Neural crest cell (in vitro differentiated cells): ENCODE results near the gene GATA5. TPM values are rescaled to one million over a fixed set of nuclear protein-coding genes. Genes with fewer than 3 reads are reported as not detected.
A peak's percentile ranks its signal among the peaks of the same experiment; 100 is the strongest.

Source experiments
- DNase-seq: peaks from one replicate; pipeline ENCODE4 v3.0.0; 2021; ENCODE audit warnings: low read depth, mixed read lengths, low spot score
- H3K27ac Mint-ChIP-seq: one replicate; pipeline ENCODE4 v1.8.0; 2021; ENCODE audit warnings: mild to moderate bottlenecking, mixed read lengths; ENCODE audit not compliant: unreplicated experiment
- H3K27me3 Mint-ChIP-seq: 2 replicates; pipeline ENCODE4 v1.8.0; 2021; ENCODE audit warnings: low read depth, mild to moderate bottlenecking, mixed read lengths
- H3K36me3 Mint-ChIP-seq: 2 replicates; pipeline ENCODE4 v1.8.0; 2021; ENCODE audit warnings: low read depth, mild to moderate bottlenecking, mixed read lengths
- H3K4me1 Mint-ChIP-seq: 2 replicates; pipeline ENCODE4 v1.8.0; 2021; ENCODE audit warnings: mixed read lengths
- H3K4me3 Mint-ChIP-seq: one replicate; pipeline ENCODE4 v1.8.0; 2021; ENCODE audit warnings: mild to moderate bottlenecking, mixed read lengths
- H3K9me3 Mint-ChIP-seq: 2 replicates; pipeline ENCODE4 v1.8.0; 2021; ENCODE audit warnings: mixed read lengths
- total RNA-seq: library from RNA; stranded (reverse); gene quantifications from 2 replicates; pipeline ENCODE4 v1.2.1, GENCODE V29; 2021
- TF ChIP-seq, protein P1 (sequence below): fragments of 200-600 bp; sonication (generic); conservative IDR thresholded peaks from 2 replicates; pipeline ENCODE4 v1.5.0; 2021; ENCODE audit warnings: antibody characterized with exemption, mild to moderate bottlenecking

Gene GATA5
- total RNA-seq, 1 donor from 2014 or later, result not detected

DNA sequence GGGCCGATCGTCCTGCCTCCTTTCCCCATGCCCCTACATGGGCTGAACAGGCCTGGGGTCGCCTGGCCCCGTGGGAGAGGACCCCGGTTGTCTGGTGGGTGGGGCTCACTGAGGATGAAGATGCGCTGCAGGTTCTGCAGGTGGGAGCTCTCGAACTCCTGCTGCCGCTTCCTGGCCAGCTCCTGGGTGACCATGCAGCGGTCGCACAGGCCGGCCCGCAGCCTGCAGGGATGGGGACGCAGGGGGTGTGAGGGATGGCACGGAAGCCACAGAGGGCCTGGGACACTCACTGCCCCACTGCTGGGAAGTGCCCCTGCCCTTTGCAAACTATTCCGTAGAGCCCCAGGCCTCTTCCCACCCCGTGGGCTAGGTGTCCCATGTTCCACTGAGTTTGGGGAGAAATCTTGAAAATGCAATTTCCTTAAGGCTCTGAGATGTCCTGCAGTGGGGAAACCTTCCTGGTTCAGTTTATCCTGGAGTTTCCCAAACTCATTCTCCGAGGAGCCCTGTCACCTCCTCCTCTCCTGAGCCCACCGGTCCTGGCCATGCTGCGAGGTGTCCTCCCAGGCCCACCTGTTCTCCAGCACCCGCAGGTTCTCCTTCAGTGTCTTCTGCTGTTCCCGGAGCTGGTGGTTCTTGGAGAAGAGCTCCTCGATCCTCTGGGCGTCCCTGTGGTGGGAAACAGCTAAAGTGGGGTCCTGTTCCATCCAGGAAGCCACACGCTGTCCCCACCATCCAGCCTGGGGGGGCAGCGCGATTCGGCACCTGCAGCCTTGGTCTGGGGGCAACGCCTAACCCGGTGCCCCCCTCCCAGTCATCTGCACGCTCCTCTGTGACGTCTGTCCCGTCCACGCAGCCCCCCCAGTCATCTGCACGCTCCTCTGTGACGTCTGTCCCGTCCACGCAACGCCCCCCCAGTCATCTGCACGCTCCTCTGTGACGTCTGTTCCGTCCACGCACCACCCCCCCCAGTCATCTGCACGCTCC lies 58.9 kb downstream of the GATA5 start:
- H3K9me3 Mint-ChIP-seq, result no peaks in the 10 kb centered on the region
- TF ChIP-seq, protein P1, sequence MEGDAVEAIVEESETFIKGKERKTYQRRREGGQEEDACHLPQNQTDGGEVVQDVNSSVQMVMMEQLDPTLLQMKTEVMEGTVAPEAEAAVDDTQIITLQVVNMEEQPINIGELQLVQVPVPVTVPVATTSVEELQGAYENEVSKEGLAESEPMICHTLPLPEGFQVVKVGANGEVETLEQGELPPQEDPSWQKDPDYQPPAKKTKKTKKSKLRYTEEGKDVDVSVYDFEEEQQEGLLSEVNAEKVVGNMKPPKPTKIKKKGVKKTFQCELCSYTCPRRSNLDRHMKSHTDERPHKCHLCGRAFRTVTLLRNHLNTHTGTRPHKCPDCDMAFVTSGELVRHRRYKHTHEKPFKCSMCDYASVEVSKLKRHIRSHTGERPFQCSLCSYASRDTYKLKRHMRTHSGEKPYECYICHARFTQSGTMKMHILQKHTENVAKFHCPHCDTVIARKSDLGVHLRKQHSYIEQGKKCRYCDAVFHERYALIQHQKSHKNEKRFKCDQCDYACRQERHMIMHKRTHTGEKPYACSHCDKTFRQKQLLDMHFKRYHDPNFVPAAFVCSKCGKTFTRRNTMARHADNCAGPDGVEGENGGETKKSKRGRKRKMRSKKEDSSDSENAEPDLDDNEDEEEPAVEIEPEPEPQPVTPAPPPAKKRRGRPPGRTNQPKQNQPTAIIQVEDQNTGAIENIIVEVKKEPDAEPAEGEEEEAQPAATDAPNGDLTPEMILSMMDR, result no peak
- H3K4me1 Mint-ChIP-seq, result no peaks in the 10 kb centered on the region
- no peak for DNase-seq
- H3K4me3 Mint-ChIP-seq, result no peak overlapping the region
- no peak overlapping the region for H3K27ac Mint-ChIP-seq
- H3K27me3 Mint-ChIP-seq, result no peaks in the 10 kb centered on the region
- H3K36me3 Mint-ChIP-seq, result no peaks in the 10 kb centered on the region

DNA sequence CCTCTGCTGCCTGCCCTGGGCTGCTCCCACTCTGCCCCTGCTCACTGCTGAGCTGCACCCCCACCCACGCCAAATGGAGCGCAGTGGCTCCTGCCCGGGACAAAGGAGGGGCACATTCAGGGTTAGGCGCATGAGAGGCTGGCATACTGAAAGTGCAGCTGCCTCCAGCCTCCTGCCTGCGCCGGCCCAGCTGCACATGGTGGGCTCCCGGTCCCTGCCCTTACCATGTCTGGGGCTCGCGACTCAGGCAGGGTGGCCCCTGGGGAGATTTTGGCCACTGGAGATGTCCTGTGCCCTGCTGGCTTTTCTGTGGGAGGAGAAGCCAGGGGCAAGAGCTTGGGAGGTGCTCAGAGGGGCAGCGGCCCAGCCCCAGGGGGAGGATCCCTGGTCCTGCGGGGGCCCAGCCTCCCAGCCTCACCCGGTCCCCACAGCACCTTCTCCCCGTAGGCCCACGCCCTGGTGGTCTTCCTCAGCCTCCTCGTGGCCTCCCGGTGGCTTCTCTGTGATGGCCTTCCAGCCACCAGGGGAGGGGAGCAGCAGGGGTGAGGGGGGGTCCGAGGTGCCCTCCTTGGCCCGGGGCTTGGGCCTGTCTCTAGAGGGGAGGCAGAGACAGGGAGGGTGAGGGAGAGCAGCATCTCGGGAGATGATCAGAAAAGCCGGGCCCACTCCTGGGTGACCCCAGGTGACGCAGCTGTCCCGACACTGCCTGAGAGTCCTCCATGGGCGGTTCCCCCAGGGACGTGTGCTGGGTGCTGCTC lies 60.3 kb downstream of the GATA5 start:
- Mint-ChIP-seq H3K4me3 (no peak overlapping the region), H3K4me1 (no peaks in the 10 kb centered on the region), H3K27me3 (no peaks in the 10 kb centered on the region), H3K27ac (no peak overlapping the region), H3K36me3 (no peaks in the 10 kb centered on the region), H3K9me3 (no peaks in the 10 kb centered on the region)
- no peak for DNase-seq
- TF ChIP-seq, protein P1, result no peak

DNA sequence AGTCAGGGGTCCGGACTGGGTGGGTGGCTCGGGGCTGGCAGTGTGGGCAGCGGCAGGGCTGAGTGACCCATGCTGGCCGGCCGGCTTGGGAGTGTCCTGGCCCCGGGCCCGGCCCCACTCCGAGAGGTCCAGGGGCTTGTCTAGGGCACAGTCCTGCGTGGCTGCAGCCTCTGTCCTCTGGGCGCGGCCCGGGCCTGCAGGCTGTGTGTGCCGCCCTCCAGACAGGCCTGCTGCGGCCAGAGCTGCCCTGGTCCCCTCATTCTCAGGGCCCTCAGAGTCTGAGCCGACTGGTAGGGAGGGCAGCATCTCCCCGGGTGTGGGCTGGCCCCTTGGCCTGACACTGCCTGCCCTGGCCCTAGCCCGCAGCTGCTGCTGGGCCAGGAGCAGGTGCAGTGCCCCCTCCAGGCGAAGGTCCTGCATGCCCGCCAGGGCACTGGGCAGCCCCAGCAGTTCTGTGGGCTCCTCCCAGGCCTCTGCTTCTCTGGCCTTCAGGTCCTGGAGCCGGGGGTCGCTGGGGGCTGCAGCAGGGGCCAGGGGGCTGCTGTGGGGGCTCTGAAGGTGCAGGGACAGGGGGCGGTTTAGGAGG lies 61.8 kb downstream of the GATA5 start:
- Mint-ChIP-seq H3K4me3 (no peak overlapping the region), H3K36me3 (no peaks in the 10 kb centered on the region), H3K4me1 (no peaks in the 10 kb centered on the region), H3K27ac (no peak overlapping the region), H3K9me3 (no peaks in the 10 kb centered on the region), H3K27me3 (peaks cover 5% of the 10 kb centered on the region)
- no peak for DNase-seq
- TF ChIP-seq, protein P1, result peak; percentile 16

Other genes starting within 250 kb of the GATA5 start
- gene OSBPL2, start 237.5 kb downstream of the GATA5 start, total RNA-seq, result 33.1 and 35.6 TPM in 2 replicates
- gene ADRM1, start 173.0 kb downstream of the GATA5 start, total RNA-seq, result 90.4 and 98.8 TPM in 2 replicates
- gene LAMA5, start 108.7 kb downstream of the GATA5 start, total RNA-seq, result 35.0 and 38.8 TPM in 2 replicates
- gene RPS21, start 88.9 kb downstream of the GATA5 start, total RNA-seq, result 1,298 and 1,312 TPM in 2 replicates
- gene CABLES2, start 68.7 kb downstream of the GATA5 start, total RNA-seq, result 25.2 and 26.6 TPM in 2 replicates
- gene RBBP8NL, start 48.5 kb downstream of the GATA5 start, total RNA-seq, result not detected in 2 replicates
- 7.0 and 8.2 TPM in 2 replicates for gene SLCO4A1, start 166.5 kb upstream of the GATA5 start, total RNA-seq
- gene NTSR1, start 232.8 kb upstream of the GATA5 start, total RNA-seq, result not detected in 2 replicates